IMR-90 (cell line): ENCODE results near the gene POLR1E. TPM values are rescaled to one million over a fixed set of nuclear protein-coding genes. Genes with fewer than 3 reads are reported as not detected.

ENCODE experiments used
- ATAC-seq: fragments of 200-7000 bp; cut with Tn5 transposase; 2 replicates; pipeline ENCODE4 v1.9.1; 2020; ENCODE audit warnings: low read depth, mild to moderate bottlenecking, moderate library complexity
- BruUV-seq: library from RNA; stranded (reverse); fragments of 400-500 nt; replicated peaks from 2 replicates; lab custom pipeline; 2021; lab: Mats Ljungman, UMichigan
- CTCF ChIA-PET: fragments of 300-600 bp; formaldehyde crosslinking; extraction: SDS; loops from one replicate; lab custom pipeline; 2021; ENCODE audit warnings: antibody characterized with exemption; lab: Yijun Ruan, JAX
- POLR2A ChIA-PET: fragments of 300-600 bp; sonication (Branson Sonifier 250); formaldehyde crosslinking; loops from one replicate; lab custom pipeline; 2022; ENCODE audit warnings: antibody characterized with exemption; ENCODE audit not compliant: unreplicated experiment; lab: Charles Lee
- DNase-seq: peaks from one replicate; pipeline ENCODE4 v3.0.0; 2013
- H2AFZ ChIP-seq: replicated peaks from 2 replicates; pipeline ENCODE3; 2013; ENCODE audit warnings: low read length, mild to moderate bottlenecking; ENCODE audit not compliant: poor library complexity
- H2AK5ac ChIP-seq: 2 replicates; pipeline ENCODE4 v1.6.1; 2013; ENCODE audit warnings: low read depth, low read length, inconsistent platforms
- H2AK9ac ChIP-seq: replicated peaks from 2 replicates; pipeline ENCODE3; 2013; ENCODE audit warnings: mild to moderate bottlenecking, low read depth, low read length, moderate library complexity; ENCODE audit not compliant: poor library complexity
- H2BK120ac ChIP-seq: 2 replicates; pipeline ENCODE4 v1.6.1; 2013; ENCODE audit warnings: low read depth, low read length, inconsistent platforms
- H2BK15ac ChIP-seq: 3 replicates; pipeline ENCODE4 v1.6.1; 2013; ENCODE audit warnings: low read depth, low read length, inconsistent platforms
- H2BK20ac ChIP-seq: 2 replicates; pipeline ENCODE4 v1.6.1; 2013; ENCODE audit warnings: low read depth, mild to moderate bottlenecking, inconsistent platforms, low read length, moderate library complexity
- H2BK5ac ChIP-seq: 2 replicates; pipeline ENCODE4 v1.6.1; 2013; ENCODE audit warnings: mild to moderate bottlenecking, low read depth, low read length, inconsistent platforms; ENCODE audit not compliant: poor library complexity, severe bottlenecking
- H3K14ac ChIP-seq: replicated peaks from 2 replicates; pipeline ENCODE4 v1.6.1; 2013; ENCODE audit warnings: low read depth, low read length, inconsistent platforms
- H3K18ac ChIP-seq: 2 replicates; pipeline ENCODE4 v1.6.1; 2013; ENCODE audit warnings: low read depth, low read length, control low read depth
- H3K23ac ChIP-seq: 2 replicates; pipeline ENCODE4 v1.6.1; 2013; ENCODE audit warnings: low read depth, low read length, inconsistent platforms
- H3K27ac ChIP-seq: 2 replicates; pipeline ENCODE4 v1.5.1; 2013; ENCODE audit warnings: mild to moderate bottlenecking, control low read depth, low read length; ENCODE audit not compliant: insufficient read depth
- H3K27me3 ChIP-seq: 2 replicates; pipeline ENCODE4 v1.6.1; 2013; ENCODE audit warnings: low read length; ENCODE audit not compliant: control insufficient read depth, insufficient read depth
- H3K36me3 ChIP-seq: 2 replicates; pipeline ENCODE4 v1.6.1; 2013; ENCODE audit warnings: low read length, mixed read lengths; ENCODE audit not compliant: control insufficient read depth, insufficient read depth
- H3K4ac ChIP-seq: 2 replicates; pipeline ENCODE4 v1.6.1; 2013; ENCODE audit warnings: low read depth, low read length, inconsistent platforms
- H3K4me1 ChIP-seq: 2 replicates; pipeline ENCODE4 v1.6.1; 2013; ENCODE audit warnings: low read length, mixed read lengths; ENCODE audit not compliant: control insufficient read depth, insufficient read depth
- H3K4me2 ChIP-seq: 2 replicates; pipeline ENCODE4 v1.6.1; 2013; ENCODE audit warnings: low read depth, mild to moderate bottlenecking, control low read depth, low read length, moderate library complexity
- H3K4me3 ChIP-seq: 2 replicates; pipeline ENCODE4 v1.5.1; 2013; ENCODE audit warnings: low read depth, mild to moderate bottlenecking, control low read depth, low read length, moderate library complexity; ENCODE audit not compliant: insufficient read depth
- H3K56ac ChIP-seq: 2 replicates; pipeline ENCODE4 v1.6.1; 2013; ENCODE audit warnings: low read length, inconsistent platforms; ENCODE audit not compliant: insufficient read depth; ENCODE audit errors: extremely low read depth
- H3K79me1 ChIP-seq, 2 experiments: 2 replicates each; pipeline ENCODE4 v1.6.1; 2013; ENCODE audit warnings: low read length in 2 of 2, inconsistent platforms in 1 of 2, low read depth in 1 of 2
- H3K9ac ChIP-seq: 2 replicates; pipeline ENCODE4 v1.6.1; 2013; ENCODE audit warnings: low read depth, low read length, control low read depth
- H3K9me1 ChIP-seq: 2 replicates; pipeline ENCODE4 v1.6.1; 2013; ENCODE audit warnings: low read length, inconsistent platforms; ENCODE audit not compliant: insufficient read depth
- H3K9me3 ChIP-seq: 2 replicates; pipeline ENCODE4 v1.6.1; 2013; ENCODE audit warnings: low read length; ENCODE audit not compliant: control insufficient read depth, insufficient read depth
- H4K20me1 ChIP-seq: 2 replicates; pipeline ENCODE4 v1.6.1; 2013; ENCODE audit warnings: low read length, inconsistent platforms; ENCODE audit not compliant: insufficient read depth
- H4K5ac ChIP-seq: 2 replicates; pipeline ENCODE4 v1.6.1; 2013; ENCODE audit warnings: mild to moderate bottlenecking, low read depth, low read length, control low read depth
- H4K8ac ChIP-seq, 2 experiments: 2 replicates each; pipeline ENCODE4 v1.6.1; 2013; ENCODE audit warnings: low read depth in 2 of 2, low read length in 2 of 2, control low read depth in 1 of 2, inconsistent platforms in 1 of 2
- H4K91ac ChIP-seq: 2 replicates; pipeline ENCODE4 v1.6.1; 2013; ENCODE audit warnings: low read depth, low read length, inconsistent platforms; ENCODE audit not compliant: insufficient read depth
- BHLHE40 ChIP-seq: fragments of 150-350 bp; IDR thresholded peaks from 2 replicates; pipeline ENCODE4 v1.6.1; 2016; ENCODE audit warnings: mild to moderate bottlenecking, low read depth, low read length
- CHD1 ChIP-seq: IDR thresholded peaks from 2 replicates; pipeline ENCODE4 v1.6.1; 2012; ENCODE audit warnings: low read depth, low read length, improper control_type of control experiment
- RAD21 ChIP-seq: IDR thresholded peaks from 2 replicates; pipeline ENCODE4 v1.6.1; 2012; ENCODE audit warnings: low read length, improper control_type of control experiment
- RCOR1 ChIP-seq: IDR thresholded peaks from 2 replicates; pipeline ENCODE4 v1.6.1; 2012; ENCODE audit warnings: mild to moderate bottlenecking, low read length, improper control_type of control experiment; ENCODE audit not compliant: insufficient replicate concordance
- RFX5 ChIP-seq: IDR thresholded peaks from 2 replicates; pipeline ENCODE4 v1.8.0; 2012; ENCODE audit warnings: low read depth, mild to moderate bottlenecking, low read length, moderate library complexity
- SMC3 ChIP-seq: fragments of 150-350 bp; IDR thresholded peaks from 2 replicates; pipeline ENCODE4 v1.6.1; 2016; ENCODE audit warnings: low read depth, mild to moderate bottlenecking, antibody characterized with exemption, low read length, moderate library complexity
- WGBS, 2 experiments: methylation state at CpG; one replicate each; pipeline versions ENCODE4 v1.1.5 to v1.1.7; 2013; ENCODE audit warnings: missing lambda C conversion rate in 2 of 2; ENCODE audit not compliant: insufficient read length in 1 of 2; ENCODE audit errors: extremely low coverage in 2 of 2; 5-methylcytosine and 5-hydroxymethylcytosine counted together
- dilution Hi-C: fragments of 300-500 bp; cut with HindIII; formaldehyde crosslinking; loops from one replicate; pipeline ENCODE4 v1.14.3; 2018; ENCODE audit warnings: low sequenced_read_pairs; ENCODE audit not compliant: unreplicated experiment
- in situ Hi-C: fragments of 300-500 bp; cut with MboI; formaldehyde crosslinking; loops from 3 replicates; pipeline ENCODE4 v1.14.3; 2019; ENCODE audit warnings: low sequenced_read_pairs, inconsistent platforms, mixed read lengths
- intact Hi-C: fragments of 100-400 bp; cut with micrococcal nuclease; formaldehyde crosslinking; loops from 2 replicates; pipeline ENCODE4 v1.10.0; 2022
- polyA plus RNA-seq, 3 experiments: library from polyadenylated mRNA; depleted of rRNA; stranded (reverse); fragments of >200 nt; gene quantifications; 2 replicates each; pipeline ENCODE4 v1.2.3, GENCODE V29; 2012; ENCODE audit warnings: low replicate concordance in 1 of 3
- total RNA-seq: library from RNA; depleted of rRNA; stranded (reverse); fragments of >200 nt; gene quantifications from 2 replicates; pipeline ENCODE4 v1.2.3, GENCODE V29; 2012
- TF ChIP-seq, protein P1 (sequence below): fragments of 150-350 bp; IDR thresholded peaks from 2 replicates; pipeline ENCODE4 v1.6.1; 2017; ENCODE audit warnings: mild to moderate bottlenecking, antibody characterized with exemption, low read length, low read depth
- TF ChIP-seq, protein P2 (sequence below): fragments of 150-350 bp; IDR thresholded peaks from 2 replicates; pipeline ENCODE4 v1.6.1; 2016; ENCODE audit warnings: low read depth, mild to moderate bottlenecking, low read length, moderate library complexity, borderline replicate concordance

POLR1E gene
- total and polyA plus RNA-seq, 2 of the 4 experiments (the other 2 are of a cell fraction) = 48.0 to 71.9 TPM

DNA sequence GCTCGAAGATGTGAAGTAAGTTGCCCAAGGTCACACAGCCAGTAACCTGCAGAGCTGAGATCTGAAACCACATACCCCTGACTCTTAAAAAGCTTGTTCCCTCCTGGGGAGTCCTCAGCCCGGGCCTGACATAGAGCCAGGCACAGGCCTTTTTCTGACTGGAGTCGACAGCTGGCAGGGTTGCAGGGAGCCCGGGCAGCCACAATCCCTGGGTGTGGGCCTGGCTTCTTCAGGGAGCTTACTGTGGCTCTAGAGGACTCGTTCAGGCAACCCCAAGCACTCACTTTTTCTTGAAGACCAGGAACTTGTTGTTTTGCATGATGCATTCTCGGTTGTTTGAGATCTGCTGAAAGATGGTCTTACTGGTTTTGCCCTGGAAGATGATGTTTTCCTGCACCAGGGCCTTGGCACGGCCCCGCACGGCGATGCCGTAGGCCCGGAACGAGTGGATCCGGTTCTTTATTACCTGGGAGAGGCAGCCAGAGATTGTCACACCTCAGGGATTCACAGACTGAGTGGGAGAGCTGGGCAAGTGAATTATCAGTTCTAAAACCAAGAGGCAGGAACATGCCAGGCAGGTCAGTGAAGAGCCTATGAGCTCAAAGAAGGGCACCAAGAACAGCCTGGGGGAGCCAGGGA, 30.0 kb downstream of the POLR1E start:
- Histone ChIP-seq H3K79me1 (no peaks in the 10 kb centered on the region), H3K9ac (no peak overlapping the region), H3K4me1 (no peaks in the 10 kb centered on the region), H3K27me3 (no peaks in the 10 kb centered on the region), H4K5ac (no peak overlapping the region), H2BK5ac (no peak overlapping the region), H4K20me1 (no peaks in the 10 kb centered on the region), H3K27ac (no peak overlapping the region), H2AK5ac (no peak overlapping the region), H2BK120ac (no peak overlapping the region), H3K4me2 (no peak overlapping the region), H2AFZ (no peak overlapping the region), H4K91ac (no peak overlapping the region), H2AK9ac (no peak overlapping the region), H3K9me1 (peaks cover 6% of the 10 kb centered on the region; the same call in 1 of the 2 replicates), H4K8ac (no peak overlapping the region), H2BK15ac (no peak overlapping the region), H3K14ac (no peak overlapping the region), H3K9me3 (no peaks in the 10 kb centered on the region), H3K4ac (no peak overlapping the region), H3K4me3 (no peak overlapping the region), H3K23ac (no peak overlapping the region), H2BK20ac (no peak overlapping the region), H3K56ac (no peak overlapping the region), H3K36me3 (peaks cover 16% of the 10 kb centered on the region), H3K18ac (no peak overlapping the region)
- ChIA-PET POLR2A (interaction anchor here (0.6 kb wide), 1 partner anchor 1625 kb away, joined by 3 read pairs; no protein-coding TSS in a partner anchor), CTCF (no interaction called here)
- WGBS, 2 experiments = 94% methylated on average over 12 of the region's 14 CpGs; no CpG with 5 or more reads in 1 of the 2 experiments
- no TSS peak for BruUV-seq
- intact Hi-C loops = no loop called here
- dilution Hi-C loops = no loop called here
- no peak for ATAC-seq
- no peak for DNase-seq
- TF ChIP-seq BHLHE40 = no peak
- TF ChIP-seq, protein P1, sequence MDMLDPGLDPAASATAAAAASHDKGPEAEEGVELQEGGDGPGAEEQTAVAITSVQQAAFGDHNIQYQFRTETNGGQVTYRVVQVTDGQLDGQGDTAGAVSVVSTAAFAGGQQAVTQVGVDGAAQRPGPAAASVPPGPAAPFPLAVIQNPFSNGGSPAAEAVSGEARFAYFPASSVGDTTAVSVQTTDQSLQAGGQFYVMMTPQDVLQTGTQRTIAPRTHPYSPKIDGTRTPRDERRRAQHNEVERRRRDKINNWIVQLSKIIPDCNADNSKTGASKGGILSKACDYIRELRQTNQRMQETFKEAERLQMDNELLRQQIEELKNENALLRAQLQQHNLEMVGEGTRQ = no peak
- TF ChIP-seq SMC3 = no peak
- TF ChIP-seq CHD1 = no peak
- TF ChIP-seq, protein P2, sequence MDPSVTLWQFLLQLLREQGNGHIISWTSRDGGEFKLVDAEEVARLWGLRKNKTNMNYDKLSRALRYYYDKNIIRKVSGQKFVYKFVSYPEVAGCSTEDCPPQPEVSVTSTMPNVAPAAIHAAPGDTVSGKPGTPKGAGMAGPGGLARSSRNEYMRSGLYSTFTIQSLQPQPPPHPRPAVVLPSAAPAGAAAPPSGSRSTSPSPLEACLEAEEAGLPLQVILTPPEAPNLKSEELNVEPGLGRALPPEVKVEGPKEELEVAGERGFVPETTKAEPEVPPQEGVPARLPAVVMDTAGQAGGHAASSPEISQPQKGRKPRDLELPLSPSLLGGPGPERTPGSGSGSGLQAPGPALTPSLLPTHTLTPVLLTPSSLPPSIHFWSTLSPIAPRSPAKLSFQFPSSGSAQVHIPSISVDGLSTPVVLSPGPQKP = no peak
- no peak for TF ChIP-seq RAD21
- TF ChIP-seq RCOR1 = no peak
- no peak for TF ChIP-seq RFX5
- in situ Hi-C loops = no loop called here
